ENCODE measurements around the gene IQSEC2. TPM values are rescaled to one million over a fixed set of nuclear protein-coding genes. Genes with fewer than 3 reads are reported as not detected.

Gene IQSEC2
- total RNA-seq, 1 donor: 13.8 TPM

- H3K4me3 ChIP-seq (ENCODE audit: low read depth, low read length): no peak overlapping the region
- no peak for TF ChIP-seq CTCF (IDR thresholded peaks at IDR 0.05; ENCODE audit: insufficient read depth, low read depth, low read length)
- DNase-seq (ENCODE audit: low read depth): no peak
Measured at GRCh38 chrX:53249408-53250042, 31.9 kb downstream of the IQSEC2 start.

- TF ChIP-seq CTCF (IDR thresholded peaks at IDR 0.05; ENCODE audit: insufficient read depth, low read depth, low read length): no peak
- no peak for DNase-seq (ENCODE audit: low read depth)
- H3K4me3 ChIP-seq (ENCODE audit: low read depth, low read length): no peak overlapping the region
Measured at GRCh38 chrX:53247928-53248327, 33.5 kb downstream of the IQSEC2 start.

GRCh38 chrX:53246231-53246630, 35.2 kb downstream of the IQSEC2 start:
- no peak for DNase-seq (ENCODE audit: low read depth)
- H3K4me3 ChIP-seq (ENCODE audit: low read depth, low read length): no peak overlapping the region
- TF ChIP-seq CTCF (IDR thresholded peaks at IDR 0.05; ENCODE audit: insufficient read depth, low read depth, low read length): no peak

GRCh38 chrX:53244610-53245009, 36.8 kb downstream of the IQSEC2 start:
- DNase-seq (ENCODE audit: low read depth): no peak
- peak; percentile 26 for TF ChIP-seq CTCF (IDR thresholded peaks at IDR 0.05; ENCODE audit: insufficient read depth, low read depth, low read length)
- no peak overlapping the region for H3K4me3 ChIP-seq (ENCODE audit: low read depth, low read length)

- DNase-seq (ENCODE audit: low read depth): no peak
- no peak overlapping the region for H3K4me3 ChIP-seq (ENCODE audit: low read depth, low read length)
- no peak for TF ChIP-seq CTCF (IDR thresholded peaks at IDR 0.05; ENCODE audit: insufficient read depth, low read depth, low read length)
Measured at GRCh38 chrX:53242310-53242709, 39.1 kb downstream of the IQSEC2 start.

- DNase-seq (ENCODE audit: low read depth): no peak
Measured at GRCh38 chrX:53241558-53241957, 39.8 kb downstream of the IQSEC2 start.

More at GRCh38 chrX:53241558-53241957, 39.8 kb downstream of the IQSEC2 start:
- no peak for TF ChIP-seq CTCF (IDR thresholded peaks at IDR 0.05; ENCODE audit: insufficient read depth, low read depth, low read length)
- no peak overlapping the region for H3K4me3 ChIP-seq (ENCODE audit: low read depth, low read length)

Data from fibroblast of villous mesenchyme (primary cell).